NCI-H82 (cell line): Measurements from ENCODE around the gene NPEPL1.

Experiments
- DNase-seq: peaks from one replicate; lab custom pipeline; 2025; lab: John Stamatoyannopoulos, UW

The NPEPL1 gene

GRCh38 chr20:58658760-58659159 lies 33.8 kb upstream of the NPEPL1 start:
- no peak for DNase-seq

DNA sequence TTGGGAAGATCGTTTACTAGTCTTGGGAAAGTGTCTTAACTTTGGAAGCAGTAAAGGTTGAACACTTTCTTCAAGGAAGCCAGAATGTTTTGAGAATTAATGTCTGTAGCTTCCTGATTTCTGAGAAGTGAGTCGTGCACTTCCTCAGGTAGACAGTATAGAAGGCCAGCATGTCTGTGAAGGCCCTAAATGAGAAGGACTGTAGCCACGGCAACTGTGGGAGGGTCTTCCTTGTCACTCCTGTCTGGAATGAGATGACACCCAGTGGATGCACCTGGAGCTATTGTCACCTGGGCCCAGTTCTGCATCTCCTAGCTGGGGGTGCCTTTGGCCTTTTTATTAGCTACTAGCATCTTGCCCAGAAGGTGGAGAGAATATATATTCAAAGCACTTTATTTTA lies 32.8 kb upstream of the NPEPL1 start:
- DNase-seq: no peak

- DNase-seq: no peak
Observed at GRCh38 chr20:58660855-58661597, 31.6 kb upstream of the NPEPL1 start.

- DNase-seq: no peak
Observed at GRCh38 chr20:58661598-58662473, 30.8 kb upstream of the NPEPL1 start.

GRCh38 chr20:58664331-58664730 lies 28.3 kb upstream of the NPEPL1 start:
- DNase-seq: no peak

DNA sequence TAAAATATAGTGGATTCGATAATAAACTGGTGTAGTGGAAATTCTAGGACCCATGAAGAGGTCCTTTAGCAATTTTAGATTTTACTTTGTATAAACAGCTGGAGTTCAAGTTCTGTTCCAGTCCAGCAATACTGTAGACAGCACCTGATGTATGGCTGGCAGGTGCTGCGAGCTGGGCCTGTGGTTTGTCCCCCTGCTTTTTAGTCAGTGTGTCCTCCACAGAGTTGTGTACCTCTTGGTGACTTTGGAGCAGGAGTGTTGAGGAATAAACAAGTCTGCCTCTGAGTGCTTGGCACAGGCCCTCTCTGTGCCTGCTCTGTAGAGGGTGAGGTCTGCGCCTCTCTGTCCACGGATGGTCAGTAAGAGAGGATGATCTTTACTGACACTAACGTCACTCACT lies 27.7 kb upstream of the NPEPL1 start:
- DNase-seq: no peak

- DNase-seq: peak; percentile 90
Observed at GRCh38 chr20:58665606-58666005, 27.0 kb upstream of the NPEPL1 start.

GRCh38 chr20:58666702-58667101 lies 25.9 kb upstream of the NPEPL1 start:
- DNase-seq: peak; percentile 48

DNA sequence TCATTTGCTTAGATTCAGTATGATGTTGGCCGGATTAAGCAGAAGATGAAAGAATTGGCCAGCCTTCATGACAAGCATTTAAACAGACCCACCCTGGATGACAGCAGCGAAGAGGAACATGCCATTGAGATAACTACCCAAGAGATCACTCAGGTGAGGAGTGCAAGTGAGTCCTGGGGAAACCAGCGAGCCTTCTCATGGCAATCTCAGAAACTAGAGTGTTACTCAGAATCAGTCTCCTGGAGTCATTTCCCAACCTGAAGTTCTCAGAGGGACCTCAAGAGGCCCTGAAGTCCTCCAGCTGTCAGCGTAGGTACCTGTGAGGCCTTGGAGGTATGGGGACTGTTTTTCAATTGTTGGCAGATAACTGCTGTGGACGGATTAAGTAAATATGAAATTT lies 24.6 kb upstream of the NPEPL1 start:
- DNase-seq: peak; percentile 11

GRCh38 chr20:58668901-58669286 lies 23.7 kb upstream of the NPEPL1 start:
- no peak for DNase-seq

- no peak for DNase-seq
Observed at GRCh38 chr20:58669287-58670006, 23.2 kb upstream of the NPEPL1 start.

DNA sequence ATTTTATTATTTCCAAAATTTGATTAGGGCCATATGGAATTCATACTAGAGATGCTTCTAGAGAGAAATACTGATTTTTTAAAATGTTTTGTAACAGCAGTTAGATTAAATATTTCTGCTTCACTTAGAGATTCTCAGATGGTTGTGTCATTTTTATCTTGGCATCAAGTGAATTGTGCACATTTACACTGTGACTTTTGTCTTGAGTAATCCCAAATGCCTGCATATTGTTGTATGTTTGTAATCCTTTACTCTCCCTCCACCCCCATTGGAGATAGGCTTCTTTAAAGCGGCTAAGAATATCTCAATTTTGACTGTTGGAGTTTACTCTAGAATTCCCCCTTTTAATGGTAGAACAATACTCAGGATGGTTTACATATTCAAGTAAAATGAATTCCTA lies 22.5 kb upstream of the NPEPL1 start:
- no peak for DNase-seq

DNA sequence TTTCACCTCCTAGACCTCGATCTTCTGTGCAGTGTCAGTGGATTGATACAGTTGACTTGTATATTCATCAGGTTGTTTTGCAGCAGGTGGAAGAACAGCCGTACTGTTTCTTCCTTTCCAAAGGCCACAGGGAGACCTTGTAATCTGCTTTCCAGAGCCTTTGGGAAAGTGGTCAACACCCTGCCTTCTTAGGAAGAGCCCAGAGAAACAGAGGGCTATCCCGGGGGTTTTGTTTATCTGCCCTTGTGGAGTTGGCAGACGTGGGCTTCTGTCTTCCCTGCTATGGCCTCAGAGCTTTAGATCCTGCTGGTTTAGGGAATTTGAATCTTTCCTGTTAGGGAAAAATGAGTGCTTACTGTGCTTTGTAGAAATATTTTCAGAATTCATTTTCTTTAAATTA lies 21.9 kb upstream of the NPEPL1 start:
- no peak for DNase-seq

- DNase-seq: peak; percentile 71
Observed at GRCh38 chr20:58673119-58673518, 19.5 kb upstream of the NPEPL1 start.

- DNase-seq: no peak
Observed at GRCh38 chr20:58675146-58675584, 17.4 kb upstream of the NPEPL1 start.

GRCh38 chr20:58675641-58676040 lies 17.0 kb upstream of the NPEPL1 start:
- DNase-seq: no peak

DNA sequence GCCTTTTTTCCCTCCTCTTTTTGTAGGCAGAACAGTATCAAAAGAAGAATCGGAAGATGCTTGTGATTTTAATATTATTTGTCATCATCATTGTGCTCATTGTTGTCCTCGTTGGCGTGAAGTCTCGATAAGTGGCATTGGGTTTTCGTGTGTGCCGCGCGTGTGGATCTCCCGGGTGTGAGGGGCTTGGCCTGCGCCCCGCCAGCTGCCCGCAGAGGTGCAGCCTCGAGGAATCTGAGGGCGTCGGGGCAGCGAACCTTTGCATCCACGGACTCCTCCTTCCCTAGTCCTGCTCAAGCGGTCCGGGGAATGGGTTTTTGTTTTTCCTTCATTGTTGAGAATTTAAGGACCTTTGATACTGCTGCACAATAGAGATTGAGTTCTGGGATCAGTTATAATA lies 16.4 kb upstream of the NPEPL1 start:
- DNase-seq: no peak

DNA sequence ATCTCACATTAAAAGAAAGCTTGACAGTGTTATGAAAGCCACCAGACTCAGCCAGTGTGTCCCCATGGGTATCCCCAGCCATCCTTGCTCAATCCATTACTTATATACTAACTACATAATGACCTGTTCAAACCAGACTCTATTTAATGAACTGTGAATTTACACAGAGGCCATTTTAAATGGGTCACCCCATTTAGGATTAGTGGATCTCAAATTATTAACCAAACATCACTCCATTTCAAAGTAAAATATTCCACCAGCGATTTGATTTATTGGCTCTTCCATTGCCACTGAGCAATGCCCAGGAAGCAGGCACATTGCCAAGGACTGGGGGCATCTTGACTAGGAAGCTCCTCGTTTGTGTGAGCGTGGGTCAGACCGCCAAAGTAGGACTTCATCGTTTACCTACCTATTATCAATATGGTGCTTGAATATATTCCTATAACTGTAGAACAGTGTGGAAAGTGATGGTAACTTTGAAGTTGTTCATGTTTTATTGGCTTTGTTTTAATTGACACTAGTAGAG lies 15.5 kb upstream of the NPEPL1 start:
- no peak for DNase-seq

GRCh38 chr20:58677808-58678207 lies 14.8 kb upstream of the NPEPL1 start:
- no peak for DNase-seq

GRCh38 chr20:58678806-58679205 lies 13.8 kb upstream of the NPEPL1 start:
- no peak for DNase-seq

DNA sequence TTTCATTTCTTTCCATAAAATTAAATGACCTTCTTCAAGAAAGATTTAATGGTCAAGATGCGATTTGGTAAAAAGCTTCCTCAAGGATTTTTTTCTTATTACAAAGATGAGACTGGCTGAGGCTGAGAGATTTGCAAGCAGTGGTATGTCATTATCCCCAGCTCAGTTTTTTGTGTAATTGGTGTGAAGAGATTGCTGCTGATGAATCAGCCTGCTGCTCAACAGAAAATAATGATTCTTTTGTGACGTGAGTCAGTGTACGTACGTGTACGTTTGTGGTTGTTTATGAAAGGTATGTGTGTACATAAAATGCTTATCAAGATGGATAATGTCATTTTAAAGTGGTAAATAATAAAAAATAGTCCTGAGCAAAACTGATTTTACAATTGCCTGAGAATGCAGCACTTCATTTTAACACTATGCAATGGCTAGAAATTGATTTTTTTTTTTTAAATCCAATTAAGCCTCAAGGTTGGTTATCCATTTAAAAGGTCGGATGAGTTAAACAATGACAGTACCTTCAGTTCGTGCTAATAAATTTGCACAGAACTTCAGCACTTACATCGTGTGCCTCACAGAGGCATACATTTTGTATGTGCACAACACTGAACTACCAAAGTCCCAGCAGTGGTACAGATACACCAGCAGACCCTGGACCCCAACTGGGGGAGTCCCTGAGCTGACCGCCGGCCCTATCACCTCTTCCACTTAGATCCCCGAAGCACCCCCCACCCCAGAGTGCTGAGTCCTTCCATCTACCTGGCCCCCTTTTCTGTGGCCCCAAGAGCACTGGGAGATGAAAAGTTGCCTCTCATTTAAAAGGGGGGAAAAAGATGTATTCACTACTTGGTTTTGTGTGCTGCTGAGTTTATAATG lies 9.7 kb upstream of the NPEPL1 start:
- peak; percentile 57 for DNase-seq
